Breast epithelium (tissue), 4 donors: ENCODE results near the gene ACBD4. TPM values are rescaled to one million over a fixed set of nuclear protein-coding genes. Genes with fewer than 3 reads are reported as not detected.

Experiments used
- DNase-seq, 2 donors: peaks; one replicate each; pipeline ENCODE4 v3.0.0-alpha.2; 2019; ENCODE audit warnings: low spot score in 2 of 2
- H3K27ac ChIP-seq, 2 donors: fragments of 200-600 bp; sonication (generic) in 1 of 2; one replicate each; pipeline ENCODE4 v1.5.1; 2016 to 2019; ENCODE audit warnings: mild to moderate bottlenecking in 1 of 2
- H3K27me3 ChIP-seq, 2 donors: fragments of 200-600 bp; sonication (generic) in 1 of 2; one replicate each; pipeline versions ENCODE4 v1.5.1 to v1.6.0; 2017 to 2019; ENCODE audit warnings: control low read depth in 1 of 2, mild to moderate bottlenecking in 1 of 2
- H3K36me3 ChIP-seq: fragments of 200-600 bp; one replicate; pipeline ENCODE4 v1.5.1; 2019
- H3K4me1 ChIP-seq, 2 donors: fragments of 200-600 bp; sonication (generic); one replicate each; pipeline ENCODE4 v1.5.1; 2016 to 2019; ENCODE audit warnings: control low read depth in 1 of 2
- H3K4me3 ChIP-seq, 3 donors: fragments of 200-600 bp; sonication (generic); 1 replicate in 2 of 3; 2 replicates in 1 of 3; pipeline ENCODE4 v1.5.1; 2016 to 2019; ENCODE audit warnings: mild to moderate bottlenecking in 3 of 3, moderate library complexity in 2 of 3
- H3K9me3 ChIP-seq, 2 donors: fragments of 200-600 bp; sonication (generic) in 1 of 2; one replicate each; pipeline ENCODE4 v1.5.1; 2016 to 2019; ENCODE audit warnings: control low read depth in 1 of 2
- POLR2A ChIP-seq: fragments of 450-650 bp; IDR thresholded peaks from one replicate; pipeline ENCODE4 v1.6.1; 2016; ENCODE audit warnings: antibody characterized with exemption, mild to moderate bottlenecking, moderate library complexity
- POLR2AphosphoS5 ChIP-seq, 3 donors: sonication (generic); formaldehyde crosslinking; IDR thresholded peaks; one replicate each; pipeline ENCODE4 v1.6.1; 2017; ENCODE audit warnings: antibody characterized with exemption in 3 of 3
- intact Hi-C: fragments of 100-400 bp; cut with DNase I; formaldehyde crosslinking; loops from one replicate; pipeline ENCODE4 v1.15.1; 2023; ENCODE audit warnings: low total_unique reads
- total RNA-seq, 3 donors: library from RNA; depleted of rRNA; stranded (reverse); fragments of >200 nt; gene quantifications; one replicate each; pipeline ENCODE4 v1.1.0, GENCODE V29; 2016
- TF ChIP-seq, protein P1 (sequence below), 3 donors: fragments of 450-650 bp; IDR thresholded peaks; one replicate each; pipeline ENCODE4 v1.5.1; 2016 to 2017; ENCODE audit warnings: antibody characterized with exemption in 3 of 3, mild to moderate bottlenecking in 3 of 3, moderate library complexity in 3 of 3

Gene ACBD4
- total RNA-seq, 3 donors from 2014 or later: 13.8 to 28.8 (median 15.7) TPM

GRCh38 chr17:45107293-45108010 lies 28.0 kb upstream of the ACBD4 start:
- Histone ChIP-seq H3K27me3 (no peaks in the 10 kb centered on the region), H3K9me3 (no peaks in the 10 kb centered on the region), H3K4me1 (peaks cover 0 to 21% of the 10 kb centered on the region in 2 donors), H3K36me3 (peaks cover 16% of the 10 kb centered on the region), H3K4me3 (no peak overlapping the region), H3K27ac (peak overlapping the region; percentile 21 to 48)
- no peak for DNase-seq
- intact Hi-C loops: loop anchor here (10.0 kb wide), 2 partner anchors 83 to 193 kb away; partner anchors contain the start of gene GFAP
- TF ChIP-seq POLR2AphosphoS5 (IDR thresholded peaks at IDR 0.05) (no peak), POLR2A (no peak)
- TF ChIP-seq, protein P1, sequence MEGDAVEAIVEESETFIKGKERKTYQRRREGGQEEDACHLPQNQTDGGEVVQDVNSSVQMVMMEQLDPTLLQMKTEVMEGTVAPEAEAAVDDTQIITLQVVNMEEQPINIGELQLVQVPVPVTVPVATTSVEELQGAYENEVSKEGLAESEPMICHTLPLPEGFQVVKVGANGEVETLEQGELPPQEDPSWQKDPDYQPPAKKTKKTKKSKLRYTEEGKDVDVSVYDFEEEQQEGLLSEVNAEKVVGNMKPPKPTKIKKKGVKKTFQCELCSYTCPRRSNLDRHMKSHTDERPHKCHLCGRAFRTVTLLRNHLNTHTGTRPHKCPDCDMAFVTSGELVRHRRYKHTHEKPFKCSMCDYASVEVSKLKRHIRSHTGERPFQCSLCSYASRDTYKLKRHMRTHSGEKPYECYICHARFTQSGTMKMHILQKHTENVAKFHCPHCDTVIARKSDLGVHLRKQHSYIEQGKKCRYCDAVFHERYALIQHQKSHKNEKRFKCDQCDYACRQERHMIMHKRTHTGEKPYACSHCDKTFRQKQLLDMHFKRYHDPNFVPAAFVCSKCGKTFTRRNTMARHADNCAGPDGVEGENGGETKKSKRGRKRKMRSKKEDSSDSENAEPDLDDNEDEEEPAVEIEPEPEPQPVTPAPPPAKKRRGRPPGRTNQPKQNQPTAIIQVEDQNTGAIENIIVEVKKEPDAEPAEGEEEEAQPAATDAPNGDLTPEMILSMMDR (IDR thresholded peaks at IDR 0.05): no peak

- Histone ChIP-seq H3K27me3 (no peaks in the 10 kb centered on the region), H3K4me3 (no peak overlapping the region), H3K36me3 (peaks cover 16% of the 10 kb centered on the region), H3K4me1 (peaks cover 0 to 15% of the 10 kb centered on the region in 2 donors), H3K9me3 (no peaks in the 10 kb centered on the region), H3K27ac (peak overlapping the region; percentile 21 to 48)
- DNase-seq: no peak
- no peak for TF ChIP-seq POLR2AphosphoS5 (IDR thresholded peaks at IDR 0.05)
- no peak for TF ChIP-seq POLR2A
- TF ChIP-seq, protein P1 (IDR thresholded peaks at IDR 0.05): no peak
- intact Hi-C loops: loop anchor here (10.0 kb wide), 2 partner anchors 83 to 193 kb away; partner anchors contain the start of gene GFAP
Observed at GRCh38 chr17:45108051-45108450, 27.4 kb upstream of the ACBD4 start.

GRCh38 chr17:45108595-45109521 lies 26.6 kb upstream of the ACBD4 start:
- TF ChIP-seq, protein P1 (IDR thresholded peaks at IDR 0.05): no peak
- no peak for TF ChIP-seq POLR2A
- no peak for TF ChIP-seq POLR2AphosphoS5 (IDR thresholded peaks at IDR 0.05)
- H3K36me3 ChIP-seq: peaks cover 12% of the 10 kb centered on the region
- H3K4me3 ChIP-seq: no peak overlapping the region
- no peaks in the 10 kb centered on the region for H3K27me3 ChIP-seq
- H3K9me3 ChIP-seq: no peaks in the 10 kb centered on the region
- peak overlapping the region; percentile 3 to 22 for H3K27ac ChIP-seq
- intact Hi-C loops: loop anchor here (10.0 kb wide), 2 partner anchors 84 to 194 kb away; partner anchors contain the start of gene GFAP
- no peak for DNase-seq
- H3K4me1 ChIP-seq: peaks cover 0 to 9% of the 10 kb centered on the region in 2 donors

DNA sequence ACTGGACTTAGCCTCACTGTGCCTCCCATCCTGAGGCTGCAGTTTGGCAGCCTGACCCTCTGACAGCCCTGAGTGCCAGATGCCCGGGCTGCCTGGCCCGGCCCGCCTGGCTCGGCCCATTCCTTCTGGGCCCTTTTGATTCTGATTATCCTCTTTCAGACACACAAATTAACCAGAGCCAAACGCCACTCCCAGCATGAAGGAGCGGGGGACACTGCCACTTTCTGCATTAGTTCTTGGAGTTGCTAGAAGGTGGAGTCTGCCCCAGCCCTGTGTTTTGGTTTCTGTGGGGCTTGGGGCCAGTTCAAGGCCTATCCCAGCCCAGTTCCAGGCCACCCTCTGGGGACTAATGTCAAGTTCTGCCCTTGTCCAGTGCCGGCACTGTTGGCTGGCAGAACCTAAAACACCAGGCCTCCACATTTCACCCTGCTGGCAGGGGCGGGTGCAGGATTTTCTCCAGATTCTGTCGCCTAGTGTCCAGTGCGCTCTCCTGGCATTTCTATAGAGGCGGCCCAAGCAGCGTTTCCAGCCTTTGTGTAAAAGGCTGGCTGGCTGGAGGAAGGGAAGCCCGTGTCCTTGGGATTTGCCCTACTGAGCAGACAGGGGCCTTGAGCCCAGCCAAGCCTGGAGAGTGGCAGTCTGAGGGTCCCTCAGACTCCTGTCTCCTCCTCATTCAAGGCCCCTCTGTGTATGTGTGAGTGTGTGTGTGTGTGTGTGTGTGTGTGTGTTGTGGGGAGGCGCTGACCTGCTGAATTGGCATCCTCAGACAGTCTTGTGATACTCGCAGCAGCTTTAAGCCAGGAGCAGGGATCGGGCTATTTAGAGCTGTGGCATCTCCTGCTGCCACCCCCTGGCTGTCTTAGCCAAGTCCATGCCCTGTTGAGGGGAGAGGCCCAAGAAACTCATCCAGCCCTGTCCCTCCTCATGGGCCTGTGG lies 24.5 kb upstream of the ACBD4 start:
- H3K36me3 ChIP-seq: no peaks in the 10 kb centered on the region
- peak overlapping the region; percentile 18 to 61 for H3K27ac ChIP-seq
- no peaks in the 10 kb centered on the region for H3K9me3 ChIP-seq
- intact Hi-C loops: no loop called here
- H3K27me3 ChIP-seq: no peaks in the 10 kb centered on the region
- H3K4me1 ChIP-seq: peaks cover 0 to 9% of the 10 kb centered on the region in 2 donors
- TF ChIP-seq POLR2A (no peak), POLR2AphosphoS5 (IDR thresholded peaks at IDR 0.05) (no peak)
- TF ChIP-seq, protein P1 (IDR thresholded peaks at IDR 0.05): no peak
- no peak overlapping the region for H3K4me3 ChIP-seq
- DNase-seq: no peak
